Keratinocyte (primary cell): ENCODE measurements around the gene TMEM87A. TPM values are rescaled to one million over a fixed set of nuclear protein-coding genes. Genes with fewer than 3 reads are reported as not detected.

Experiments
- DNase-seq: peaks from one replicate; pipeline ENCODE4 v3.0.0-alpha.2; 2011; ENCODE audit warnings: low read depth, missing footprints, low spot score
- FAIRE-seq: peaks from 2 replicates; lab custom pipeline; 2011; peaks lifted over from hg19 to GRCh38; lab: Jason Lieb, UNC
- H2AFZ ChIP-seq: 2 replicates; pipeline ENCODE4 v1.6.0; 2012; ENCODE audit warnings: low read length, control low read depth, inconsistent platforms; ENCODE audit not compliant: control insufficient read depth
- H3K27ac ChIP-seq: 2 replicates; pipeline ENCODE4 v1.5.1; 2011; ENCODE audit warnings: low read length; ENCODE audit not compliant: control insufficient read depth, insufficient read depth
- H3K27me3 ChIP-seq: 3 replicates; pipeline ENCODE4 v1.6.0; 2011; ENCODE audit warnings: low read length; ENCODE audit not compliant: control insufficient read depth, insufficient read depth; ENCODE audit errors: extremely low read depth
- H3K36me3 ChIP-seq, 2 experiments: 2 replicates in 1 of 2; 3 replicates in 1 of 2; pipeline ENCODE4 v1.5.1; 2011; ENCODE audit warnings: low read length in 2 of 2, mild to moderate bottlenecking in 1 of 2; ENCODE audit not compliant: control insufficient read depth in 2 of 2, insufficient read depth in 2 of 2; ENCODE audit errors: extremely low read depth in 1 of 2
- H3K4me1 ChIP-seq: 3 replicates; pipeline ENCODE4 v1.5.1; 2011; ENCODE audit warnings: low read length; ENCODE audit not compliant: control insufficient read depth, insufficient read depth; ENCODE audit errors: extremely low read depth
- H3K4me2 ChIP-seq: 3 replicates; pipeline ENCODE4 v1.6.0; 2011; ENCODE audit warnings: low read depth, low read length; ENCODE audit not compliant: control insufficient read depth, insufficient read depth; ENCODE audit errors: extremely low read depth
- H3K4me3 ChIP-seq, 3 experiments: fragments of 200-600 bp in 1 of 3; sonication (generic) in 1 of 3; 2 replicates in 2 of 3; 3 replicates in 1 of 3; pipeline ENCODE4 v1.5.1; 2011 to 2016; ENCODE audit warnings: low read length in 3 of 3, mild to moderate bottlenecking in 3 of 3, control low read depth in 2 of 3, inconsistent platforms in 1 of 3, low read depth in 1 of 3, mixed read lengths in 1 of 3, mixed run types in 1 of 3, moderate library complexity in 1 of 3; ENCODE audit not compliant: control insufficient read depth in 2 of 3, insufficient read depth in 2 of 3; ENCODE audit errors: extremely low read depth in 1 of 3
- H3K79me2 ChIP-seq: 2 replicates; pipeline ENCODE4 v1.6.0; 2012; ENCODE audit warnings: low read length; ENCODE audit not compliant: control insufficient read depth, insufficient read depth
- H3K9ac ChIP-seq: 3 replicates; pipeline ENCODE4 v1.6.0; 2011; ENCODE audit warnings: low read length; ENCODE audit not compliant: control insufficient read depth, insufficient read depth; ENCODE audit errors: extremely low read depth
- H3K9me1 ChIP-seq: 3 replicates; pipeline ENCODE4 v1.6.0; 2011; ENCODE audit warnings: low read length; ENCODE audit not compliant: control insufficient read depth, insufficient read depth; ENCODE audit errors: extremely low read depth
- H3K9me3 ChIP-seq: 2 replicates; pipeline ENCODE4 v1.5.1; 2012; ENCODE audit warnings: low read depth, low read length; ENCODE audit not compliant: control insufficient read depth
- H4K20me1 ChIP-seq: 3 replicates; pipeline ENCODE4 v1.6.0; 2011; ENCODE audit warnings: low read length; ENCODE audit not compliant: control insufficient read depth, insufficient read depth; ENCODE audit errors: extremely low read depth
- EZH2 ChIP-seq: IDR thresholded peaks from one replicate; pipeline ENCODE4 v1.6.1; 2012; ENCODE audit warnings: inconsistent platforms, mild to moderate bottlenecking, low read length, moderate library complexity
- dilution Hi-C: fragments of 300-500 bp; cut with MboI; formaldehyde crosslinking; loops from one replicate; pipeline ENCODE4 v1.7.0; 2020; ENCODE audit warnings: low sequenced_read_pairs; ENCODE audit not compliant: extremely low pct_ligation_motif_present
- polyA plus RNA-seq, 5 experiments: library from polyadenylated mRNA; depleted of rRNA in 3 of 5; stranded (reverse) in 3 of 5; stranded (forward) in 1 of 5; unstranded in 1 of 5; fragments of >200 nt; gene quantifications; 1 replicate in 1 of 5; 2 replicates in 3 of 5; 3 replicates in 1 of 5; pipeline versions ENCODE4 v1.2.1 to v1.2.3, GENCODE V29; 2011 to 2012; ENCODE audit warnings: missing spikeins in 2 of 5, low read depth in 1 of 5, low replicate concordance in 1 of 5
- TF ChIP-seq, protein P1 (sequence below), 3 experiments: IDR thresholded peaks in 1 of 3; conservative IDR thresholded peaks in 1 of 3; optimal IDR thresholded peaks in 1 of 3; 2 replicates in 2 of 3; 3 replicates in 1 of 3; pipeline versions ENCODE3 to v1.5.1; 2011; ENCODE audit warnings: low read length in 3 of 3, mild to moderate bottlenecking in 3 of 3, moderate library complexity in 2 of 3, control low read depth in 1 of 3, inconsistent platforms in 1 of 3; ENCODE audit not compliant: insufficient read depth in 2 of 3; ENCODE audit errors: extremely low read depth in 1 of 3

Gene TMEM87A
- polyA plus RNA-seq, 1 donor (not counting 4 experiments of a cell fraction or from before 2014, with no cell fraction given): 43.7 TPM

DNA sequence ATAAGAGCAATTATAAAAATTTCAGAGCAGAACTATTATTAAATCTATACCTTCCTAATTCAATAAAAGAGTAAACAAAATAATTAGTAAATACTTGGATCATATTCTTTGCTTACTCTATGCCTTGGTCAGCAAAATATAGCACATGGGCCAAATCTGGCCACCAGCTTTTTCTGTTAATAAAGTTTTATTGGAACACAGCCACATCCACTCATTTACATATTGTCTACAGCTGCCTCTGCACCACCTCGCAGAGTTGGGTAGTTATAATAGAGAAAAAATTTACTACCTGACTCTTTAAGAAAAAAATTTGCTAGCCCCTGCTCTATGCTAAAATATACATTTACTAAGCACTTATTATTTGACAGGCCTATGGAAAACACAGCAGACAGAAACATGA, 32.4 kb downstream of the TMEM87A start:
- Histone ChIP-seq H4K20me1 (no peaks in the 10 kb centered on the region), H3K27ac (no peak overlapping the region), H3K4me2 (no peak overlapping the region), H3K9me1 (no peaks in the 10 kb centered on the region), H3K79me2 (no peaks in the 10 kb centered on the region), H3K4me1 (no peaks in the 10 kb centered on the region), H3K4me3 (no peak overlapping the region), H3K36me3 (peaks cover 12 to 17% of the 10 kb centered on the region in 2 experiments), H3K9ac (no peak overlapping the region), H3K9me3 (no peaks in the 10 kb centered on the region), H2AFZ (no peak overlapping the region), H3K27me3 (no peaks in the 10 kb centered on the region)
- dilution Hi-C loops: no loop called here
- TF ChIP-seq, protein P1, sequence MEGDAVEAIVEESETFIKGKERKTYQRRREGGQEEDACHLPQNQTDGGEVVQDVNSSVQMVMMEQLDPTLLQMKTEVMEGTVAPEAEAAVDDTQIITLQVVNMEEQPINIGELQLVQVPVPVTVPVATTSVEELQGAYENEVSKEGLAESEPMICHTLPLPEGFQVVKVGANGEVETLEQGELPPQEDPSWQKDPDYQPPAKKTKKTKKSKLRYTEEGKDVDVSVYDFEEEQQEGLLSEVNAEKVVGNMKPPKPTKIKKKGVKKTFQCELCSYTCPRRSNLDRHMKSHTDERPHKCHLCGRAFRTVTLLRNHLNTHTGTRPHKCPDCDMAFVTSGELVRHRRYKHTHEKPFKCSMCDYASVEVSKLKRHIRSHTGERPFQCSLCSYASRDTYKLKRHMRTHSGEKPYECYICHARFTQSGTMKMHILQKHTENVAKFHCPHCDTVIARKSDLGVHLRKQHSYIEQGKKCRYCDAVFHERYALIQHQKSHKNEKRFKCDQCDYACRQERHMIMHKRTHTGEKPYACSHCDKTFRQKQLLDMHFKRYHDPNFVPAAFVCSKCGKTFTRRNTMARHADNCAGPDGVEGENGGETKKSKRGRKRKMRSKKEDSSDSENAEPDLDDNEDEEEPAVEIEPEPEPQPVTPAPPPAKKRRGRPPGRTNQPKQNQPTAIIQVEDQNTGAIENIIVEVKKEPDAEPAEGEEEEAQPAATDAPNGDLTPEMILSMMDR (optimal IDR thresholded peaks at IDR 0.05 in 1 of 3, IDR thresholded peaks at IDR 0.05 in 1 of 3, conservative IDR thresholded peaks at IDR 0.05 in 1 of 3; ENCODE audit: extremely low read depth in 1 of 3, insufficient read depth in 2 of 3, low read length in 3 of 3): no peak
- no peak for TF ChIP-seq EZH2
- DNase-seq (no peak), FAIRE-seq (no peak)

DNA sequence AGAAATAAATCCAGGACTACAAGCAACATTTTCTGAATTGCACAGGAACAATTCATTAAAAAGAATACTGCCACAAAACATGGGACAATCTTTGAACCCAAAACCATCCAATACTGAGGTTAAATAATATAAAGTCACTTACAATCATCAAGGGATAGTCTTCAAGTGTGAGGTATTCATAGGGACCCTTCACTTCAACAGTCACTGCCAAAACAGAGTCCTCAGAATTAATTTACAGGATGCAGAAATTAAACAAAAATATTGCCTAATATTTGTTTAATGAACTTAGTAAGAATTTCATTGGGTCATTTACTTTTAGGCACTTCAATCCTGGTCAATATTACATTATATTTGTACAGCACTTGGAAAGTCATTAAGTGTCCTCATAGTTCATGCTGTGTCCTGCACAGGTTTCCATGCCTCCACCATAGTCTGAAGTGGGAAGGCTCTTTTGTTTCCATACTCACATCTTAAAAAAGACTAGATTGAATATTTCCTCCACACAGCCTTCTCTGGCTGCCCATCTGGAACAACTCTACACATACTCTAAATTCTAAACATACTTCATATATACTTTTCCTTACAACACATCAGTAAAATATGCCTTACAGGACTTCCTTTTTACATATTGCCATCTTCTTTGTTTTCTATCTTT, 33.6 kb downstream of the TMEM87A start:
- Histone ChIP-seq H3K4me2 (no peak overlapping the region), H3K9me3 (no peaks in the 10 kb centered on the region), H3K4me3 (no peak overlapping the region), H3K27ac (no peak overlapping the region), H2AFZ (no peak overlapping the region), H3K36me3 (peaks cover 12 to 21% of the 10 kb centered on the region in 2 experiments), H4K20me1 (no peaks in the 10 kb centered on the region), H3K4me1 (no peaks in the 10 kb centered on the region), H3K9ac (no peak overlapping the region), H3K79me2 (no peaks in the 10 kb centered on the region), H3K27me3 (no peaks in the 10 kb centered on the region), H3K9me1 (no peaks in the 10 kb centered on the region)
- no peak for DNase-seq
- FAIRE-seq: no peak
- TF ChIP-seq, protein P1 (optimal IDR thresholded peaks at IDR 0.05 in 1 of 3, IDR thresholded peaks at IDR 0.05 in 1 of 3, conservative IDR thresholded peaks at IDR 0.05 in 1 of 3; ENCODE audit: extremely low read depth in 1 of 3, insufficient read depth in 2 of 3, low read length in 3 of 3): no peak
- TF ChIP-seq EZH2: no peak
- dilution Hi-C loops: no loop called here
